CD4-positive, alpha-beta T cell treated with Interleukin-4 for 1 hour (primary cell): ENCODE results near the gene HES3.

Experiments used
- DNase-seq, 2 donors: peaks; one replicate each; pipeline ENCODE4 v3.0.0-alpha.2; 2020 to 2022

HES3 gene

GRCh38 chr1:6263716-6264115 lies 19.7 kb downstream of the HES3 start:
- no peak for DNase-seq

GRCh38 chr1:6265151-6265550 lies 21.2 kb downstream of the HES3 start:
- DNase-seq, result no peak

DNA sequence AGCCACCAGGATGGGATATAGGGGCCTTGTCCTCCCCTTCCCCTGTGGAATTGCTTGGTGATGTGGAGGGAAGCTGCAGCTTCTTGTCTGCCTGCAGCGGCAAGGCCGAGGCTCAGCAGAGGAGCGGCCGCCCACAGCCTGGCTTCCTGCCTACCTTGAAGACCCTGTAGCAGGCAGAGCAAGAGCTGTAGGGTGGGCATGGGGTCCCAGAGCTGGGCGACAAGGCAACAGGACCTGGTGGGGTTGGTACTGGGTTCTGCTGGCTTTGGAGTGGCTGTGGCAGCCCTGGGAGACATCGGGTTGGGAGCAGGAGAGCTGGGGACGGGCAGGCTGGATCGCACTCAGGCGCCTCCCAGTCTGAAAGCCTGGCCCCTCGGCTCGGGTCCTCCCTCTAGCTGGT lies 22.7 kb downstream of the HES3 start:
- no peak for DNase-seq

DNA sequence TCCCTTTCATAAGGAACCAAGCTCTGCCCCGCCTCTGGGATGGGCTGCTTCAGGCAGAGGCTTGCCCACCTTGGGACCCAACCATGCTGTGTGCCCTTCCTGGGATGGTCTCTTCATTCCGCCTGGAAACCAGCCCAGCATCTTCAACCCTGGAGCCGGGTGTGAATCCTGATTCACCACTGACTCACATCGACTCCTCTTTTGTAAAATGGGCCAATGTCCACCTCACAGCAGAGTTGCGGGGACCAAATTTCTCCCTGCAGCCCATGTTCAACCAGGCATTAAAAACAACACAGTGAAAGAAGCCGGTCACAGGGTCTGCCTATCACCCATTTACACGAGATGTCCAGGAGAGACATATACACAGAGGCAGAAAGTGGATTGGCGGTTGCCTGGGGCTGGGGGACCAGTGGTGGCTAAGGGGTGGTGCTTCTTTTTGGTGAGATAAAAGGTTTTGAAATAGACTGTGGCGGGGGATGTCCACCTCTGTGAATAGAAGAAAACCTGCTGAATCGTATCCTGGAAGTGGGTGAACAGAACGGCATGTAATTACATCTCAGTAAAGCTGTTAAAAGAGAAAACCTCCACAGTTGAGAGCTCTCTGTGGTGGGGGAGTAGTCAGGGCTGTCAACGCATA lies 23.8 kb downstream of the HES3 start:
- DNase-seq, result no peak

DNA sequence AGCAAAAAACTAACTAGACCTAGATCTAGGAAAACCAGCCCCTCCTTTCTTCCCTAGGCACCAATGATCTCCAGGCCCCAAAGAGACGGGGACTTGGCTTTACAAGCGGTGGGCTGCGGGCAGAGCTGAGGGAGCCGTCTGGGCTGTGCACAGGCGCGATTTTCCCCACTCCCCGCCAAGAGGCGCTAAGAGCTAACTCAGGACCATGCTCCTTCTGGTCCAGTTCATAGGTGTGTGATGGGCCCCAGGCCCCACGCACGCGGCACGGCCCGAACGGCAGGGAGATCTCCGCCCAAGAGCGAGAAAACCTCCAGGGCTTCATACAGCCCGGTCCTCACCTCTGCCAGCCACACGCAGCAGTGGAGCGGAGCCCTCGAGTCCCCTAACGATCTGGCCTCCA lies 24.4 kb downstream of the HES3 start:
- DNase-seq, result no peak

- DNase-seq, result no peak
Measured at GRCh38 chr1:6269296-6269695, 25.3 kb downstream of the HES3 start.

GRCh38 chr1:6269720-6270400 lies 25.9 kb downstream of the HES3 start:
- no peak for DNase-seq

- no peak for DNase-seq
Measured at GRCh38 chr1:6270401-6270800, 26.4 kb downstream of the HES3 start.

DNA sequence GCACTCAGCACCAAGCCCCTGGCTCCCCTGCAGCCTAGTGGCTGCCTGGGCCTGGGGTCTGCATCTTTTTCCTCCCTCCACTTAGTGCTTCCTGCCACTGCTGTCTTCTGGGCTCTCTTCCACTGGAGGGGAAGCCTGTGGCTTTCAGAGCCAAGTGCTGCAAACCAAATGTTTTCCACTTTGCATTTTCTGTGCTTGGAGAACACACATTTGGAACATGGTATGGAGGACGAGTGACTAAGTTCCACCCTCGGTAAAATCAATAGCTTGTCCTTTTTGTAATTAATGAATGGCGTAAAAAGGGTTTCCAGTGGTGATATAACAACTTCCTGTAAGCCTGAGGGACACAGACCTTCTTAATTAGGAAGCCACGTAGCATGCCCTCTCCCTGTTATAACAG lies 27.0 kb downstream of the HES3 start:
- no peak for DNase-seq

GRCh38 chr1:6271554-6271953 lies 27.6 kb downstream of the HES3 start:
- no peak for DNase-seq

GRCh38 chr1:6272452-6272851 lies 28.5 kb downstream of the HES3 start:
- no peak for DNase-seq

DNA sequence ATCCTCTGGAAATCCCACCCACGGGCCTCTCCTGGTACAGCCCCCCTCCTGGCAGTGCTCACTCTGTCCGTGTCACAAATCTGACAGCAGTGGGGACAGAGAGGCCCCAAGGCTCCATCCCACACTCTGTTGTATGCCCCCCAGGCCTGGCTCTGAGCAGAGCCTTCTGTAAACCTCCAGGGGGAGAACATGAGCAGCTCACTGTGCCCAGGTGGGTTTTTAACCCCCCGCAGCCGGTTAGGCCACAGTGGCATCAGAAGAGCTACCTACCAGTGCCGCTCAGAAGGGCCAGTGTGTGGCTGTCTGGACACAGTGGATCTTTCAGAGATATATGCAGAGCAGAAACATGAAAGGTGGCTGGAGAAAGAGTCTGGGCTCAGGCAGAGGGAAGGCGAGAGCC lies 28.9 kb downstream of the HES3 start:
- DNase-seq, result no peak

GRCh38 chr1:6273380-6273891 lies 29.5 kb downstream of the HES3 start:
- DNase-seq, result no peak

DNA sequence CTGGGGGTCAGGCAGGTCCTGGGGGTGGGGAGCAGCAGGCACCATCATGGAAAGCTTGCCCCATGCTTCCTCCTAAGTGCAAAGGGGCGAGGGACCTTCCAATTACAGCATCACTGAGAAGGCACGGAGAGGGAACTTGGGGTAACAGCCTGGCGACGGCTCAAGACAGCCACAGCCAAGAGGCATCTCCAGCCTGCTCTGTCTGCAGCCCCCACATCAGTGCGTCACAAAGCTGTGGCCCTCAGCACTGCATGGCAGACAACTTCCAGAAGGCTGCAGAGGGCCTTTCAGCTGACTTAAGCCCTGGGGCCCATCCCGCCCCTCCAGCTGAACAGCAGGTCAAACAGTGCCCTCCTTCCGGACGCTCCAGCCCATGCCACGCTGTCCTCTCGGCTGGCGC lies 30.1 kb downstream of the HES3 start:
- no peak for DNase-seq

- DNase-seq, result no peak
Measured at GRCh38 chr1:6274622-6275139, 30.7 kb downstream of the HES3 start.

DNA sequence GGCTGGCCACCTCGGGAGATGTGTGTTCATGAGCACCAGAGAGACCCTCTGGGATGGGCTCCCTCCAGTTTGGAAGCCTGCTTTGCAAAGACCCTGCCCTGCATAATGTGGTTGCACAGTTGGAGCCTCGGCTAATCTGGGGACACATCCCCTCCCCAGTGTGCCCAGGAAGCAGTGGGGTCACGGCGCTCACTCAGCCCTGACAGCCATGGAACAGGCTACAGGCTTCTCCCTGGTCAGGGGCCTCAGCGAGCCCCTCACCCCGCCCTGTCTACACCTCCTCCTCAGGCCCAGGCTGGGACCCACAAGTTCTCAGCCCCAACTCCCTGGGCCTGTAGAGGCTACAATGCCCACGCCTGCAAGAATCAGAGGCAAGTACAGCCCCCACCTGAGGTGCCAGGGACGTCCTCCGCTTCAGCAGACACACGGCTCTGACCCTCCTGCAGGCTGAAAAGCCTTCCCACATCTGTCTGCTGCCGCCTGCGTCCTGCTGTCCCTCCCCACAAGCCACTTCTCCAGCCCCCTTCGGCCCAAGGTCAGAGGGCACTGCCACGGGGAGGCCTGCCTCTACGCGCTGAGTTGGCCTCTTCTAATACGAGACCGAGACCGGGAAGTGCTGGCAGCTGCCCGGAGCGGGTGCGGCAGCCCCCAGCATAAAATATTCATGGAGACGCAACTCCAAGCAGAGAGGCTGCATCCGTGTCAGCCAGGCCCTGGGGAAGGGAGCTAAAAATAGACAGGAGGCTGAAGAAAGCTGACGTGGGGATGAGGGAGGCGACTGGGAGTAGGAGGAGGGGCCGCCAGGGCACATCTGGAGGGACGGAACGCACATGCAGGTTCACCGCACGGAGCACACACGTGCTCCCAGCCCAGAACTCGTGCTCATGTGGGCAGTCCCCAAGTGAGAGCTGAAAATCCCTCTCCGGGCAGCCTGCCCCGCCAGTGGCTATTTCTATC lies 32.1 kb downstream of the HES3 start:
- no peak for DNase-seq

DNA sequence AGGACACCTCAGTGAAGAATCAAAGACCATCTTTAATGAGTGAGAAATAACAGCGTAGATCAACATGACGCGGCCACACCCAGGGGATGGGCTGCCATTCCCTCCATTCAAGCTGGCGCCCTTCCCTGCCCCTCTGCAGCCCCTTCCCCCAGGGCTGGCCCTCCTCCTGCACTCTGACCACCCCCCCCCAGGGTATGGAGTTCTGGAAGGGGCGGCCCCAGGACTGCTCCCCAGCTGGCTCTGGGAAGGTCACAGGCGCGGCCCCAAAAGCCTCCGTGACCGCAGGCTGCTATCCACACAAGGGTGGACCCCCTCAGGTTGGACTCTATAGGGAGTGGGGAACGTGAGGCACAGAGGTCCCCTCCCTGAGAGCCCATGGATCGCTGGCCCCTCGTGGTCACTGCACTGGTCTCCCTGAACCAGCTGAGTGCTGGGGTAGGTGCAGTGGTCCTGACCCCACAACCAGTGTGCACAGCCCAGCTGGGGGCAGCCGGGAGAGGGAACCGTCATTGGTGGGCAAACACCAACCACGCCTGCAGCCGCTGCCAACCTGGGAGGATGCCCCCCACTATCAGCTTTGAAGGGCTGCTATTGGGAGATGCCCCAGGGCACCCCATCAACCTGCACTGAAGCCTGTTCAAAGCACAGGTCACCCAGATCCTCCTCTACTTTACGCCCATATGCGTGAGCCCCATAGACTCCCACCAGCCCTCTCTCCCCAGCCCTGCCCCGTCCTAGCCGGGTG lies 33.0 kb downstream of the HES3 start:
- no peak for DNase-seq

- DNase-seq, result no peak
Measured at GRCh38 chr1:6278263-6278662, 34.3 kb downstream of the HES3 start.

DNA sequence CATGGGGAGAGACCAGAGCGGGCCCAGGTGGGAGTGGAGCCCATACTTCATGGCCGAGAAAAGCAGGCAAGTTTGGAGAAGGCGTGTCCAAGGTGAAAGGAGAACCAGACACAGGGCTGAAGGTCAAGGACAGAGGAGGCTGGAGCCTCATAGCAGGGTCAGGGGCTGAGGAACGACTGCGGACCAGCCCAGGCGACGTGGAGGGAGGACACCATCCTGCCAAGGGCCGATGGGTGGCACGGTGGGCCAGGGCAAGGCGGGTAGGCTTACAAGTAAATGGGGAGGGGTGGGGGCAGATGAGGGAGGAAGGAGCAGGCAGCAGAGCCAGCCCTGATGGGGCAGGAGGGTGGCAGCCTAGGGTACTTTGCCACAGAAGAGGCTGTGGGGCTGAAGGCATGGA lies 35.1 kb downstream of the HES3 start:
- DNase-seq, result no peak

DNA sequence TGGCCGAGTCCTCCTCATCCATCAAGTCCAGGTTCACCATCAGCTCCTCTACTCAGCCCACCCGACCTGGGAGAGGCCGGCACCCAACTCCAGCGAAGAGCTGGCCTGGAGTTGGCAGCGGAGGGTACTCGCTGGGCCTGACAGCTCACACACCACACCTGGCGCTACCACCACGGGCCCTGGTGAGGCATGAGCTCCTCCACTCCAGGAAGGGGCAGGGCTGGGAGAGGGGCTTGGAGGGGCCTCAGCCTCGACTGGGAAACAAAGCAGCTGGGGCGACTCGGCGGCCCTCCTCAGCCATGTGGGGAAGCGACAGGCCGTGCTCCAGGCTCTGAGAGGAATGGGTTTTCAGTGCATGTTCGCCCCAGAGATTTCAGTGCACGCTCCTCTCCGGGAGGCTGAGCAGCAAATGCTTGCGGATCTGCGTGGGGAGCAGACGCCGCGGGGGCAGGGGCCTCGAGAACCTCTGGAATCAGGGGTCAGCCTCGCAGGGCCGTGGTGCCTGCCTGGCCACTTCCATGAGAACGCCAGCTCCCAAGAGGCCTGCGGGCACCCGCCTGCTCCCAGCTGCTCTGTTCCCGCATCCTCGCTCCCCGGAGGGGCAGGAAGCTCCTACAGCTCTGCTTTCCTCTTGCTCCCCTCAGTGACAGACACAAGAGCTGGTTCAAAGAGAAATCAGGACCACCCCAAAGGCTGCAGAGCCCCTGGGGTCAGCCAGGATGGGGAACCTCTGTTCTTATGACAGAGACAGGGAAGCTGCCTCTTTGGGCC lies 35.8 kb downstream of the HES3 start:
- no peak for DNase-seq

- no peak for DNase-seq
Measured at GRCh38 chr1:6280761-6281451, 36.9 kb downstream of the HES3 start.
